Mucosa of rectum (tissue), 2 donors: ENCODE measurements around the gene OPCML.

Source experiments
- H3K27ac ChIP-seq, 2 donors: one replicate each; pipeline ENCODE4 v1.7.0; 2013; ENCODE audit warnings: inconsistent platforms in 2 of 2, low read depth in 2 of 2, low read length in 2 of 2
- H3K27me3 ChIP-seq, 2 donors: one replicate each; pipeline ENCODE4 v1.7.0; 2013; ENCODE audit warnings: low read length in 2 of 2; ENCODE audit not compliant: control insufficient read depth in 2 of 2, insufficient read depth in 2 of 2
- H3K36me3 ChIP-seq, 2 donors: one replicate each; pipeline ENCODE4 v1.7.0; 2013; ENCODE audit warnings: low read length in 2 of 2; ENCODE audit not compliant: control insufficient read depth in 2 of 2, insufficient read depth in 2 of 2
- H3K4me1 ChIP-seq, 2 donors: one replicate each; pipeline ENCODE4 v1.7.0; 2013; ENCODE audit warnings: low read length in 2 of 2, mild to moderate bottlenecking in 1 of 2; ENCODE audit not compliant: control insufficient read depth in 2 of 2, insufficient read depth in 2 of 2
- H3K4me3 ChIP-seq, 2 donors: one replicate each; pipeline ENCODE4 v1.7.0; 2013; ENCODE audit warnings: low read length in 2 of 2
- H3K9ac ChIP-seq, 2 donors: one replicate each; pipeline ENCODE4 v1.7.0; 2013; ENCODE audit warnings: low read length in 2 of 2, low read depth in 1 of 2, mild to moderate bottlenecking in 1 of 2
- H3K9me3 ChIP-seq, 2 donors: one replicate each; pipeline ENCODE4 v1.7.0; 2013; ENCODE audit warnings: low read length in 2 of 2; ENCODE audit not compliant: control insufficient read depth in 2 of 2
- donor health status: healthy.
- donor health status: Normal muscosa, but diverticular disease.

The OPCML gene

DNA sequence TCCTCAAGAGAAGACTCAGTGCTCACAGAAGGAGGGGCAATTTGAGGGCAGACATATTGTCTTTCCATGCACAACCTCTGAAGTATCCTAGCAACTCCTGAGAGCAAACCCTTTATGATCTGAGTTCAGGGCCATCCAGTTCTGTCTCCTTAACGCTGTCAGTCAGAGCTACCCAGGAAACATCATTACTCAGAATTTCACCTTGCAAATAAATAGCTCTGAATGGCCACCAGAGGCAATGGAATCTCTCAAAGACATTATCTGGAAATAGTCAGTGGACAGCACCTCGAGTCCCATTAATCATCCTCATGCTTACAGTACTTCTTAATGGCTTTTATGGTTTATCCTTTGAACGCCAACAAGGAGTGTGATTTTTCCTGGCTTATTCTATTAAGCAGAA, 656.1 kb downstream of the OPCML start:
- H3K4me3 ChIP-seq: no peak overlapping the region
- no peak overlapping the region for H3K9ac ChIP-seq
- H3K9me3 ChIP-seq: peaks cover 2 to 9% of the 10 kb centered on the region in 2 donors
- H3K36me3 ChIP-seq: no peaks in the 10 kb centered on the region
- H3K27me3 ChIP-seq: no peaks in the 10 kb centered on the region
- no peaks in the 10 kb centered on the region for H3K4me1 ChIP-seq
- no peak overlapping the region for H3K27ac ChIP-seq

DNA sequence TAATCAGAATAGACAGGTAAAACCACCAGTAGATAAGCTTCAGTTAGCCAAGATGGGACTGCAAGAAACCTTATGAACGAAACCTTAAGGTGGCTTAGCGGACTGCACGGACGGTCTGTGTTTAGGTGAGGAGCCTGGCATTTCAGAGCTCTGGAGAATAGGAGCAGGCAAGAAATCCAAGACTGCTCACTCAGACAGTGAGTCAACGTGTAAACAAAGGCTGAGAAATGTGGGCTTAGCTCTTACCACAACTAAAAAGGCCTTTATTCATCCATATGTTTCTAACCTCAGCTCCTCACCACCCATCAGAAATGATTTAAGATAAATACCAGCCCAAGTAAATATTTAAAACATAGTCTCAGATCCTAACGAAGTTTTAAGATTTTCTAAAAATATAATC, 657.7 kb downstream of the OPCML start:
- H3K36me3 ChIP-seq: no peaks in the 10 kb centered on the region

DNA sequence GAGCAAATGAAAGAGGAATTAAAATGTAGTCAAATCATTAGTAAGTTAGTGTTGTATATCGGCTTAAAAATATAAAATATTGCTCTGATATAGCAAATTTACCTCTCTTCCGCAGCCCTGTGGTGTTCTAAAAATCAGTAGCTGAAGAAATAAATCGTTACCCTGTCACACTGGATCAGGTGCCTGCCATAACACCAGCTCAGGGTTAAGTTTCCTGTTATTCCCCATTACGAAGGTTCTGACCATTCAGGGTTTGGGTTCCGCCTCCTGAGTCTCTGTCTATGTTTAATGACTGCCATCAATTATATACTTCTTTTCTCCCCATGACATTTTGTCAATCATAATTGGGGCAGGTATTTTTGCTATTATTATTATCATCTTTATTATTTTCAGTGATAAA, 658.5 kb downstream of the OPCML start:
- peaks cover 2 to 4% of the 10 kb centered on the region in 2 donors for H3K9me3 ChIP-seq
- H3K4me1 ChIP-seq: no peaks in the 10 kb centered on the region
- H3K27ac ChIP-seq: no peak overlapping the region
- H3K27me3 ChIP-seq: no peaks in the 10 kb centered on the region
- no peak overlapping the region for H3K4me3 ChIP-seq
- H3K36me3 ChIP-seq: no peaks in the 10 kb centered on the region
- H3K9ac ChIP-seq: no peak overlapping the region

More for the DNA sequence above, 657.7 kb downstream of the OPCML start:
- H3K9ac ChIP-seq: no peak overlapping the region
- no peaks in the 10 kb centered on the region for H3K27me3 ChIP-seq
- H3K27ac ChIP-seq: no peak overlapping the region
- peaks cover 2 to 4% of the 10 kb centered on the region in 2 donors for H3K9me3 ChIP-seq
- H3K4me1 ChIP-seq: no peaks in the 10 kb centered on the region
- H3K4me3 ChIP-seq: no peak overlapping the region

DNA sequence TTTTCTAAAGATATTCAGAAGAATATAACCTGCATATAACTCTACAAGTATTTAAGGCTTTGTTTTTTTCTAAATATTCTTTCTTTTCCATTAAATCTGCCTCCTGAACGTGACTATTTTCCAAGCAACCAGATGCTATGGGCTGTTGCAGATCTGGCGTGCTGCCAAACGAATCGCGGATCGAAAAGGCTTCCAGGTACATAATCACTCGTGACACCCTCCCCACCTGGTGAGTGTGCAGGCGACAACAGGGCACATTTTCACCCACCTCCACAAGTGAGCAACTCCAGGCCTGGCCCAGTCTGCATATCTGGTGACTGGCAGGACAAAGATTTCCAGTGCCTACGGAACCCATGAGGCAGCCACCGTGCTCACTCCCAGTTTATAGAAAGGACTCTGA, 660.1 kb downstream of the OPCML start:
- H3K36me3 ChIP-seq: no peaks in the 10 kb centered on the region
- H3K9ac ChIP-seq: no peak overlapping the region
- peaks cover 0 to 2% of the 10 kb centered on the region in 2 donors for H3K9me3 ChIP-seq
- no peaks in the 10 kb centered on the region for H3K4me1 ChIP-seq
- no peak overlapping the region for H3K27ac ChIP-seq
- H3K4me3 ChIP-seq: no peak overlapping the region
- no peaks in the 10 kb centered on the region for H3K27me3 ChIP-seq

DNA sequence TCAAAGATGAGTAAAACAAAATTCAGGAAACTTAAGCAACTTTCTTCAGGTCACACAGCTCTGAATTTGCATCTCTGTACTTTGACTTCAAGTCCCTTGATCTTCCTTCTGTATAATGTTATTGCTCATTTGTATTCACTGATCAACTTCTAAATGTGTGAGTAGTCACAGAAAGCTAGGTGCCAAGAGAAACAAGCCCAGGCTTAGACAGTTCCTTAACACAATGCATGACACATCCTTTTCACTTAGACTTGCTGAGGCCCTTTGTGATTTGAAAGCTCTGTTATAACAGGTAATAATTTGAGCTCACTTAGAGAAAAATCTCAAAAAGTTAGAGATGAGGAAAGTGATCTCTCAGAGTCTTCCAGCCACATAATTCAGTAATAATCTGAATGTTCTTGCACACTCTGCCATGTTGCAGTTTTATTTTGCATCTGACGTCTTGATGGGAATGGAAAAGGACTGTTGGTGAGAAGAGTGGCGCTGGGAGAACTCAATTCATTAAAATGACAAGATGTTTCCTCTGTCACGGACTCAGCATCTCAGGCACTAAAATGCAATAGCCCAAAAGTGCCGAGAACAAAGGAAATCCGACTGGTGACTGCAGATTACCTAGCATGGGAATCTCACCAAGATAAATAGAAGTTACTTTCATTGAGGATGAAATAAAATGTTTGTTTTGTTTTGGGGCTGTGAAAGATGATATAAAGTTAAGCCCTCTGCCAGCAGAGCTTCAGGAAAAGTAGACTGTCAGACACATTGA, 665.3 kb downstream of the OPCML start:
- Histone ChIP-seq H3K36me3 (no peaks in the 10 kb centered on the region), H3K27ac (no peak overlapping the region), H3K9ac (no peak overlapping the region), H3K4me1 (no peaks in the 10 kb centered on the region), H3K9me3 (no peaks in the 10 kb centered on the region), H3K27me3 (no peaks in the 10 kb centered on the region), H3K4me3 (no peak overlapping the region)

DNA sequence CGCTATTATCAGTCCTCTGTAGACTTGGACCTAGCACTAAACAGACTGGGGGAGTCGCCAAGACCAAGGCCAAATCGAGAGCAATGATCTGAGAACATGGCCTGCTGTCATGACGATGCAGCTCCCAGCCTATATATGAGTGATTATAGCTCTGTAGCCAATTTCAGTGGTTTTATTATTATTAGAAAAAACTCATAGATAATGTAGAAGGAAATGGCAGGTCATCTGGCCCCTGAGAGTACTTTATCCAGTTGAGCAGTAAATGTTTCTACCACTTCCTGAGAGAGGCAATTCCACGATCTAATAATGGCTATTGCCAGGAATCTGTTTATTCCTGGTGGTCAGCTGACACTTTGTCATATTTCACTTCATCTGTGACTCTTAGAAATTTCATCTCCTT, 666.7 kb downstream of the OPCML start:
- H3K4me1 ChIP-seq: no peaks in the 10 kb centered on the region
- no peak overlapping the region for H3K9ac ChIP-seq
- no peak overlapping the region for H3K27ac ChIP-seq
- no peaks in the 10 kb centered on the region for H3K9me3 ChIP-seq
- no peaks in the 10 kb centered on the region for H3K27me3 ChIP-seq
- H3K4me3 ChIP-seq: no peak overlapping the region
- no peaks in the 10 kb centered on the region for H3K36me3 ChIP-seq

DNA sequence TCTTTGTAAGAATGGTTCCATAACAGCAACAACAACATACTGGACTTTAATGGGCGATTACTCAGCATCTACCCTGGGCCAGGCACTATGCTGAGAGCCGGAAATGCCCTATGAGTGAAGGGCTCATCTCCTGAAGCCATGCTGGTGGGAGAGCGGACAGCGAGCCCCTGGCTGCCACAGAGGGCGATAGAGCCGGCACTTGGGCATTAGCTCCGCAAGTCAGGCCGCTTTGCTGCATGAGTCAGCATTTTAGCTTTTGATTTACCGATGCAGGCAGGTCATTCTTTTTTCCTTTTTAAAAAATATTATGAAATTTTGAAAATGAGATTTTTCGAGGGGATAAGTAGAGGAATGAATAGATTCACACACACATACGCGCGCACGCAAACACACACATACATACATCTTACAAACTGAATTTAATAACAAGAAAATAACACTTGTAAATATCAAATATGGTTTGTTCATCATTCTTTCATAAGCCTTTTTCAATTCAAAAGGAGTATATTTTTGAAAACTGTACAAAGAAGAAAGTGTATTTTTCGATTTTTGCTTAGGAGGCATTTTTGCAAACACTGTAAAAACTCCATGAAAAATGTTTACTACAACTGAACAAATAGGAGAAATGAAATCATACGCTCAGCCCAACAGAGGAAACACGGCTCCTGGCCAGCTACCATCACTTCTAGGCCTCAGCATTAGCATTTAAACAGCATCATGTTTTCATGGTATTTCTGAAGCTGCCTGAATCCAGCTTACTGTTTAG, 667.3 kb downstream of the OPCML start:
- H3K4me1 ChIP-seq: no peaks in the 10 kb centered on the region
- no peaks in the 10 kb centered on the region for H3K27me3 ChIP-seq
- H3K36me3 ChIP-seq: no peaks in the 10 kb centered on the region
- H3K9ac ChIP-seq: no peak overlapping the region
- no peak overlapping the region for H3K27ac ChIP-seq
- H3K4me3 ChIP-seq: no peak overlapping the region
- no peaks in the 10 kb centered on the region for H3K9me3 ChIP-seq

DNA sequence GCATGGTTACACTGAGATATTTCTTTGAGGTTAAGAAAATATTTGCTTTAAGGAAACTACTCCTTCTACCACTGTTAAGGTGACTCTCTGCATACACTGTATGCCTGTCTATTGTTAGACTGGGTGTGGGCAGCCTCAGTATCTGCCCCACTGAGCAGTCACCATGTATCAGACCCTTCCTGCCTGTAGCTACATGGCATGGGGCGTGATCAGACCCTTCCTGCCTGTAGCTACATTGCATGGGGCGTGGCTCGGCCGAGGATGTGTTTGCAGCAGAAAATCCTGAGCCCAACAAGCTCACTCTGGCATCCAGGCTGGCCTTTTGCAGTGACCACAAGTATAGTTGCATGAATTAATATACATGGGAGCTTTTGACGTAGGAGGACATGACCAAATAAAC, 669.4 kb downstream of the OPCML start:
- no peak overlapping the region for H3K9ac ChIP-seq
- H3K4me1 ChIP-seq: no peaks in the 10 kb centered on the region
- no peaks in the 10 kb centered on the region for H3K36me3 ChIP-seq
- H3K27ac ChIP-seq: no peak overlapping the region
- H3K4me3 ChIP-seq: no peak overlapping the region
- no peaks in the 10 kb centered on the region for H3K27me3 ChIP-seq
- H3K9me3 ChIP-seq: peaks cover 0 to 3% of the 10 kb centered on the region in 2 donors

DNA sequence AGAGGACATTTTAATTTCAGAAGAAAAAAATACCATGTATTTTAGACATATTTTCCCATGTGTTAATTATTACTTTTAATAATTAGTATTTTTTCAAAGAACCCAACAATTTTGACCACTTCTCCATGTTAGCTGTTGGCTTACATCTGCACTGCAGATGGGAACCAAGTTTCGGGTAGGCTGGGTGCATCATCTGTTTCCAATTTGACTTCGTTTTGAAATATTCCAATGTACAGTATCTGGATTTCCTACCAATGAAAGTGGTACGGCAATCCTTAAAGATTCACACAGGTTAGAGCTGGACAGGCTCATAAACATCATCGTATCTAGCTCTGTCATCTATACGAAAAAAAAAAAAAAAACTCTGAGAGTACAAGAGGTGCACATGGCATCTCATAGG, 670.2 kb downstream of the OPCML start:
- Histone ChIP-seq H3K9ac (no peak overlapping the region), H3K27ac (no peak overlapping the region), H3K27me3 (no peaks in the 10 kb centered on the region), H3K4me3 (no peak overlapping the region), H3K9me3 (peaks cover 0 to 5% of the 10 kb centered on the region in 2 donors), H3K36me3 (no peaks in the 10 kb centered on the region), H3K4me1 (no peaks in the 10 kb centered on the region)

DNA sequence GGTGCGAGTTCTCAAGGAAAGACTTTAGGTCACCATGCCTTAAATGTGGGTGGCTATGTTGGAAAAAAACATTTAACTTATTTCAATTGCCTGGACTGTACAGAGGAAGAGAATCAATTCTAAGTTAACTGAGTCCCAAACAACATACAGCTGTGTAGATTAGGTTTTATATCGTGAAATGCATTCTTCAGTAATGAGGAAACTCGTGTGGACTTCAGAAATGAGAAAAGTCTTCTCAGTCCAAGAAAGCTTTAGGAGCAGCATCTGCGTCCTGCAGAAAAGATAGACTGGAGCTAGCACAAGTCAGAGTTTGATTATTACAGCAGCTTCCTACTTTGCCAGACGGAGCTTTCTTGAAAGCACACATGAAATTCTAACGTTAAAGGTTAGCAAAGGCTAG, 673.0 kb downstream of the OPCML start:
- no peak overlapping the region for H3K4me3 ChIP-seq
- peaks cover 0 to 5% of the 10 kb centered on the region in 2 donors for H3K9me3 ChIP-seq
- no peaks in the 10 kb centered on the region for H3K4me1 ChIP-seq
- H3K9ac ChIP-seq: no peak overlapping the region
- no peaks in the 10 kb centered on the region for H3K27me3 ChIP-seq
- H3K36me3 ChIP-seq: no peaks in the 10 kb centered on the region
- H3K27ac ChIP-seq: no peak overlapping the region
